ENCODE results near the gene NFATC2. TPM values are rescaled to one million over a fixed set of nuclear protein-coding genes. Genes with fewer than 3 reads are reported as not detected.

NFATC2 gene
- total RNA-seq, 1 experiment from 2014 or later: 5.0 TPM

- Histone ChIP-seq H3K4me1 (ENCODE audit: control insufficient read depth in 1 of 2, insufficient read depth in 2 of 2, low read length in 2 of 2) (peaks cover 0 to 8% of the 10 kb centered on the region in 2 experiments; a peak in 2 of 4 replicates), H3K9me2 (ENCODE audit: insufficient read depth) (no peaks in the 10 kb centered on the region), H4K20me1 (ENCODE audit: insufficient read depth) (no peaks in the 10 kb centered on the region), H3K36me3 (ENCODE audit: control insufficient read depth in 1 of 2, insufficient read depth in 2 of 2, low read length in 2 of 2) (no peaks in the 10 kb centered on the region), H3K27ac (ENCODE audit: low read depth, low read length) (no peak overlapping the region), H3K79me2 (ENCODE audit: insufficient read depth, low read length) (no peaks in the 10 kb centered on the region), H3K9ac (ENCODE audit: low read length) (no peak overlapping the region), H3K9me3 (ENCODE audit: control insufficient read depth in 1 of 2, insufficient read depth in 1 of 2, low read depth in 1 of 2, low read length in 2 of 2) (no peaks in the 10 kb centered on the region; a peak in 1 of 4 replicates), H3K4me2 (ENCODE audit: low read length) (no peak overlapping the region), H3K27me3 (ENCODE audit: insufficient read depth, low read length) (no peaks in the 10 kb centered on the region), H3K4me3 (replicated peaks in 1 of 2; ENCODE audit: low read depth in 1 of 2, low read length in 2 of 2) (no peak overlapping the region), H2AFZ (ENCODE audit: low read depth, low read length, poor library complexity, severe bottlenecking) (no peak overlapping the region)
- TF ChIP-seq POLR2AphosphoS5 (IDR thresholded peaks at IDR 0.05; ENCODE audit: low read depth, low read length) (no peak), YY1 (IDR thresholded peaks at IDR 0.05; ENCODE audit: extremely low read depth, insufficient replicate concordance, low read depth, low read length) (no peak), JUND (IDR thresholded peaks at IDR 0.05) (no peak), RAD21 (IDR thresholded peaks at IDR 0.05; ENCODE audit: low read depth) (no peak), EZH2phosphoT487 (IDR thresholded peaks at IDR 0.05; ENCODE audit: borderline replicate concordance) (no peak), CTCF (IDR thresholded peaks at IDR 0.05 in 2 of 3, conservative IDR thresholded peaks at IDR 0.05 in 1 of 3; ENCODE audit: borderline replicate concordance in 1 of 3, insufficient read depth in 1 of 3, low read depth in 2 of 3, low read length in 2 of 3) (no peak), MAX (IDR thresholded peaks at IDR 0.05) (no peak), EZH2 (IDR thresholded peaks at IDR 0.05) (no peak), SP1 (IDR thresholded peaks at IDR 0.05; ENCODE audit: low read depth) (no peak), FOSL1 (IDR thresholded peaks at IDR 0.05; ENCODE audit: low read depth) (no peak), SRF (IDR thresholded peaks at IDR 0.05; ENCODE audit: low read depth) (no peak), POLR2A (IDR thresholded peaks at IDR 0.05; ENCODE audit: borderline replicate concordance, extremely low read depth, insufficient read depth, insufficient read length) (no peak), CEBPB (IDR thresholded peaks at IDR 0.05; ENCODE audit: low read depth) (no peak), ZFX (IDR thresholded peaks at IDR 0.05) (no peak), REST (IDR thresholded peaks at IDR 0.05; ENCODE audit: low read depth) (no peak), ZBTB33 (IDR thresholded peaks at IDR 0.05; ENCODE audit: extremely low read depth, insufficient replicate concordance, low read length) (no peak), ATF3 (IDR thresholded peaks at IDR 0.05) (no peak), ELF1 (IDR thresholded peaks at IDR 0.05; ENCODE audit: borderline replicate concordance, low read depth) (no peak), EGR1 (IDR thresholded peaks at IDR 0.05; ENCODE audit: low read depth) (no peak), TCF7L2 (IDR thresholded peaks at IDR 0.05; ENCODE audit: borderline replicate concordance, extremely low read depth, insufficient read depth, insufficient read length) (no peak)
- BruUV-seq (replicated peaks): no TSS peak
- RAD21 ChIA-PET (ENCODE audit: low non-redundant PET in 1 of 2, low total read pairs in 2 of 2, uncharacterized antibody in 2 of 2, unreplicated experiment in 2 of 2): no interaction called here
- ATAC-seq (no peak), DNase-seq (ENCODE audit: low read depth, low spot score) (no peak)
- intact Hi-C loops (cut with micrococcal nuclease): no loop called here
- POLR2A ChIA-PET: no interaction called here
- CTCF ChIA-PET: no interaction called here
These were observed 31.2 kb upstream of the NFATC2 start for GRCh38 chr20:51573576-51574243.

Data from HCT116 (cell line).